HG02840 (cell line): ENCODE data around the gene BCKDK.
"Not testable (repeated sequence)": the region's sequence is repeated elsewhere in the genome, so short reads cannot be mapped to it uniquely, and the experiment has no call there.

Experiments
- ATAC-seq: cut with Tn5 transposase; IDR thresholded peaks from one replicate; pipeline ENCODE4 v1.9.1; 2021; ENCODE audit warnings: mild to moderate bottlenecking, moderate library complexity, moderate number of reproducible peaks; ENCODE audit not compliant: unreplicated experiment, low FRiP score

BCKDK gene

GRCh38 chr16:31093132-31093703 lies 15.0 kb upstream of the BCKDK start:
- no peak for ATAC-seq

GRCh38 chr16:31094088-31094423 lies 14.1 kb upstream of the BCKDK start:
- no peak for ATAC-seq

- ATAC-seq, result peak; percentile 73
Observed at GRCh38 chr16:31094424-31095120, 13.6 kb upstream of the BCKDK start, which contains the start of gene VKORC1. TSS of gene VKORC1 (minus strand) at chr16:31094797. CDS start at chr16:31094729, 68 bp downstream.

- ATAC-seq, result no peak
Observed at GRCh38 chr16:31099860-31100638, 8.1 kb upstream of the BCKDK start.

- ATAC-seq, result not testable (repeated sequence)
Observed at GRCh38 chr16:31100876-31101641, 7.1 kb upstream of the BCKDK start.

- no peak for ATAC-seq
Observed at GRCh38 chr16:31105677-31106213, 2.4 kb upstream of the BCKDK start.

- no peak for ATAC-seq
Observed at GRCh38 chr16:31106509-31107464, 1.4 kb upstream of the BCKDK start.

GRCh38 chr16:31107465-31107867 lies 720 bp upstream of the BCKDK start:
- ATAC-seq, result no peak

GRCh38 chr16:31108794-31109558 lies 790 bp downstream of the BCKDK start:
- ATAC-seq, result peak; percentile 3

- ATAC-seq, result no peak
Observed at GRCh38 chr16:31109622-31110021, 1.4 kb downstream of the BCKDK start.

- ATAC-seq, result no peak
Observed at GRCh38 chr16:31110106-31111034, 2.2 kb downstream of the BCKDK start.

GRCh38 chr16:31111881-31112466 lies 3.8 kb downstream of the BCKDK start:
- no peak for ATAC-seq

- ATAC-seq, result no peak
Observed at GRCh38 chr16:31112711-31113110, 4.5 kb downstream of the BCKDK start.

GRCh38 chr16:31113121-31114120 lies 5.2 kb downstream of the BCKDK start:
- no peak for ATAC-seq

GRCh38 chr16:31114468-31114867 lies 6.3 kb downstream of the BCKDK start:
- ATAC-seq, result no peak
